HG03108 (cell line): ENCODE results near the gene CLEC2D.
"Not testable (repeated sequence)": the region's sequence is repeated elsewhere in the genome, so short reads cannot be mapped to it uniquely, and the experiment has no call there.

Experiments used
- ATAC-seq: cut with Tn5 transposase; IDR thresholded peaks from one replicate; pipeline ENCODE4 v1.9.1; 2021; ENCODE audit warnings: moderate library complexity; ENCODE audit not compliant: unreplicated experiment

Gene CLEC2D

GRCh38 chr12:9651265-9651729 lies 18.2 kb upstream of the CLEC2D start:
- ATAC-seq, result no peak

GRCh38 chr12:9660046-9660445 lies 9.5 kb upstream of the CLEC2D start:
- ATAC-seq, result no peak

GRCh38 chr12:9661720-9662119 lies 7.8 kb upstream of the CLEC2D start:
- no peak for ATAC-seq

- ATAC-seq, result no peak
Measured at GRCh38 chr12:9662488-9662887, 7.0 kb upstream of the CLEC2D start.

GRCh38 chr12:9667403-9668160 lies 1.9 kb upstream of the CLEC2D start:
- ATAC-seq, result peak; percentile 59

GRCh38 chr12:9668161-9669018 lies 1.1 kb upstream of the CLEC2D start:
- no peak for ATAC-seq

GRCh38 chr12:9669019-9669326 lies 540 bp upstream of the CLEC2D start:
- no peak for ATAC-seq

- not testable (repeated sequence) for ATAC-seq
Measured at GRCh38 chr12:9672340-9672739, 2.8 kb downstream of the CLEC2D start.

- peak; percentile 31 for ATAC-seq
Measured at GRCh38 chr12:9673404-9674225, 4.1 kb downstream of the CLEC2D start.

- peak; percentile 32 for ATAC-seq
Measured at GRCh38 chr12:9674226-9674590, 4.7 kb downstream of the CLEC2D start.

GRCh38 chr12:9682508-9682907 lies 13.0 kb downstream of the CLEC2D start:
- ATAC-seq, result not testable (repeated sequence)

GRCh38 chr12:9682949-9683348 lies 13.4 kb downstream of the CLEC2D start:
- ATAC-seq, result not testable (repeated sequence)

GRCh38 chr12:9685366-9685765 lies 15.9 kb downstream of the CLEC2D start:
- ATAC-seq, result not testable (repeated sequence)

- no peak for ATAC-seq
Measured at GRCh38 chr12:9685915-9686314, 16.4 kb downstream of the CLEC2D start.

- no peak for ATAC-seq
Measured at GRCh38 chr12:9687228-9687627, 17.7 kb downstream of the CLEC2D start.

GRCh38 chr12:9692909-9693308 lies 23.4 kb downstream of the CLEC2D start:
- ATAC-seq, result no peak

- ATAC-seq, result no peak
Measured at GRCh38 chr12:9694241-9694640, 24.7 kb downstream of the CLEC2D start.

GRCh38 chr12:9695150-9695549 lies 25.6 kb downstream of the CLEC2D start:
- not testable (repeated sequence) for ATAC-seq

GRCh38 chr12:9695661-9696060 lies 26.1 kb downstream of the CLEC2D start:
- ATAC-seq, result not testable (repeated sequence)

- no peak for ATAC-seq
Measured at GRCh38 chr12:9697619-9698018, 28.1 kb downstream of the CLEC2D start.

- no peak for ATAC-seq
Measured at GRCh38 chr12:9698681-9699080, 29.2 kb downstream of the CLEC2D start.
